ENCODE measurements around the gene APEH. TPM values are rescaled to one million over a fixed set of nuclear protein-coding genes. Genes with fewer than 3 reads are reported as not detected.

The APEH gene
- total RNA-seq, 1 experiment from 2014 or later = 254 TPM

DNA sequence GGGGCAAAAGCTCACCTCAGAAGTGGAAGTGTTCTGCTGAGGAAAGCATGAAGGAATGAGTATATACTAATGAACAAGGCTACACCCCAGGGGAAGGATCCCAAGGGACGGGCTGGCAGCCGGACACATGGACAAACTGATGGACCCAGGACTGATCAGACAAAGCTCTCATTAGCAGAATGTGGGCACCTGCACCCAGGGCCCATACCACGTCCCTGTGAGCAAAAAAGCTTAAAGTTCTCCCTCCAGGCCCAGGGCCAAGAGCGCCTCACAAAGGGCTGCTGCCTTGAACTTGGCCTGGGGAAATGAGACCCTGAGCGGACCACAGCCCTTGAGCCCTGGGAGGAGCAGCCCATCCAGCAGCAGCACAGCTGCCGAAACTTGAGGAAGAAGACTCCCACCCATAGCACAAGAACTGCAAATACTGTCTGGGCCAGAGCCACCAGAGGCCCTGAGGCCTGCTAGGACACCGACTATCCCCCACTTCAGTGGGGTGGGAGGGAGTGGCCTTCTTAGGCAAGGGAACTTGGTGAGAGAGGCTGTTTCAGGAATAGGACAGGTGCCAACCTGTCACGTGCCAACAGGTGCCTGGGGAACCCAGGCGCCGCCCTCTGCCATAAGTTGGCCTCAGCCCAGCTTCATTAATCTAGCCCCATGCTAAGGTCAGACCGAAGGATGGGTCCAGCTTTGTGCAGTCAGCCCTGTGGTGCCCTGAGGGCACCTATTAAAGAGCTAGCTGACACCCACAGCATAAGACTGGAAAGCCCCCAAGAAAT, 51.9 kb downstream of the APEH start:
- no peak for DNase-seq (ENCODE audit: low spot score)

DNA sequence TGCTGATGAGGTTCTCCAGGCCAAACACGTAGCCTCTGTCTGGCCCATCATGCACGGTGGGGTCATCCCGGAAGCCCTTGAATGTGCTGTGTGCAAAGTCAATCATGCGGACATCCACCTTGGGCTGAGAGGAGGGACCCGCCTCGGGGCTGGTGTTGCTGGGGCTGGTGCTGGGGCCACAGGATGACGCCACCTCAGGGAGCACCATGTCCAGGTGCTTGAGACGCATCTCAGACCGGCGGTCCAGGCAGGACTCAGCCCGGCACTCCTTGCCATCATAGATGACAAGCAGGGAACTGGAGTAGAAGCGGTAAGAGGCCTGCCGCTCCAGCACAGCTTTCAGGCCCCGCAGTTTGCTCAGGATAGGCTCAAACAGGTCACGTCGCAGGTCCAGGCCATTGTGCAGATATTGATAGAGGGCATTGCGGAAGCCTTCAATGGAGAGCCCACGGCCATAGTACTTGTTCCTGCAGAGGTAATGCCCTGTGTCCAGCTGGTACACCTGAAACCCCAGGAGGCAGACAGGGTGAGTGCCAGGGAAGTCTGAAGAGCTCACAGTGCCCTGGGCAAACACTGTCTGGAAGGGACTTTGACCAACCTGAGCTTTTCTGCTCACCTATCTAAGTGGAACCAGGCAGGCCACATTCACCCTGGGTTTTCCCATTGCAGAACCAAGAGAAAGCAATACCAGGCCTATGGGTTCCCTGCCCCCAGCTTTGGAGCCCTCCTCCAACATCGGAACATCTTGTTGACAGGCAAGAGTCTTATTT, 53.2 kb downstream of the APEH start:
- no peak for DNase-seq (ENCODE audit: low spot score)

DNA sequence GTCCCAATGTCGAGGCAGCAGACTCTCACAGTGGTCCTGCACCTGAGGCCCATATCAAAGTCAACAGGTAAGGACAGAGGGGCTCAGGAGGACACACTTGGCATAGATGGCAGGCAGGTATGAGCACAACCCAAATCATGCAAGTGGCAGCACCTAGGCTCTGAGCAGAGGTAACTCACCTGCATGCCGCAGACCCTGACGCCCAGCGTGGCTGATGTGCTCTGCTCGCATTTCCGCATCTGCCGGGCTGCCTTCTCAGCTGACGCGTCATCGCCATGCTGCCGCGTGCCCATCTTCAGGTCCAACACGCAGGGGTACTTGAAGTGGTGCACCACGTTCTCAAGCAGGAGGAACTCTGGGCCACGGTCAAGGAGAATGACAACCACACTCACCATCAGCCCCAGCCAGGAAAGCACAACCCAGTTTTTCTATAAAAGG, 53.8 kb downstream of the APEH start:
- no peak for DNase-seq (ENCODE audit: low spot score)

DNA sequence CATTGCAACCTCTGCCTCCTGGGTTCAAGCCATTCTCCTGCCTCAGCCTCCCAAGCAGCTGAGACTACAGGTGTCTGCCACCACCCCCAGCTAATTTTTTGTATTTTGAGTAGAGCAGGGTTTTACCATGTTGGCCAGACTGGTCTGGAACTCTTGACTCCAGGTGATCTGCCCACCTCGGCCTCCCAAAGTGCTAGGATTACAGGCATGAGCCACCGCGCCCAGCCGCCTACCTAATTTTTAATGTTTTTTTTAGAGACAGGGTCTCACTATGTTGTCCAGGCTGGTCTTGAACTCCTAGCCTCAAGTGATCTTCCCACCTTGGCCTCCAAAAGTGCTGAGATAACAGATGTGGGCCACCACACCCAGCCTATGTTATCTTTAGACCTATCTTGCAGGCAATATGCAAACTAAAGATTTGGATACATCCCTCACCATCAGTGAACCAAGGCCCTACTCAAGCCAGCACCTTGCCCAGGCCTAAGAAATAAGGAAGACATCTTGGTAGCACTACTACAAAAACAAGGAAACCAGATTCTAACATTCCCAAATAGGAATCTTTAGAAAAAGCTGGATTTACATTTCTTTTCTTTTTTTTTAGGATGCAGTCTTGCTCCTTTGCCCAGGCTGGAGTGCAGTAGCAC, 55.9 kb downstream of the APEH start:
- DNase-seq (ENCODE audit: low spot score) = no peak

DNA sequence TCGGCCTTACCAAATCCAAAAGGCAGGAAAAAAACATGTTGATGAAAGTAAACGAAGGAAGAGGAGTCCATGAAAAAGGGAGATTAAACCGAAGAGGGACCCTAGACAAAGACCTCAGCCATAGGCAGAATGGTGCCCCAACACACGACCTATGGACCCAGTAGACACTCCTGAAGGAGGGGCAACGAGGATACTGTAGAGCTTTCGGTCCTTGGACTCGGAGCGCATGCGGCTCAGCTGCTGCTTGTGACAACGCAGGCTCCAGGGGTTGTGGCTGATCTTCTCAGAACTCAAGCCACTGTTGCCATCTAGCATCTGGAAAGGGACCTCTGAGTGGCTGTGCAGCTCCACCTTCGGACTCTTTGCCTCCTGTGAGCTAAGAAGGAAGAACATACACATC, 58.4 kb downstream of the APEH start:
- no peak for DNase-seq (ENCODE audit: low spot score)

DNA sequence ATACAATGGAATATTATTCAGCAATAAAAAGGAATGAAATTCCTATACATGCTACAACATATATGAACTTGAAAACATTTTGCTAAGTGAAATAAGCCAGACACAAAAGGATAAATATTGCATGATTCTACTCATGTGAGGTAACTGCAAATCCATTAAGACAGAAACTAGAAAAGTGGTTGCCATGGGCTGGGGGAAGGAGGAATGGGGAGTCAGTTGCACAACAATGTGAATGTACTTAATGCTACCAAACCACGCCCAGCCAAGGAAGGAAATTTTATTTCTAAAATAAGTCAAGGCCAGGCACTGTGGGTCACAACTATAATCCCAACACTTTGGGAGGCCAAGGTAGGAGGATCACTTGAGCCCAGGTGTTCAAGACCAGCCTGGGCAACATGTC, 59.4 kb downstream of the APEH start:
- DNase-seq (ENCODE audit: low spot score) = no peak

Small RNAs within 50 kb of the gene (small RNA-seq; reads per million reads assigned to genes)
- not detected for gene AMIGO3

Other genes with a start within 250 kb of the APEH start
- 2.5 and 8.2 TPM in 2 replicates for gene NICN1, start 245.0 kb upstream of the APEH start, total RNA-seq (2014; rRNA removed; shearing (Covaris generic))
- gene DAG1, start 204.1 kb upstream of the APEH start, total RNA-seq (2014; rRNA removed; shearing (Covaris generic)) = 64.2 and 72.9 TPM in 2 replicates
- gene BSN, start 119.9 kb upstream of the APEH start, total RNA-seq (2014; rRNA removed; shearing (Covaris generic)) = not detected in 2 replicates
- 2.2 and 3.3 TPM in 2 replicates for gene MST1, start 15.1 kb downstream of the APEH start, total RNA-seq (2014; rRNA removed; shearing (Covaris generic))
- gene RNF123, start 15.2 kb downstream of the APEH start, total RNA-seq (2014; rRNA removed; shearing (Covaris generic)) = 22.4 and 24.3 TPM in 2 replicates
- 2.0 and 2.7 TPM in 2 replicates for gene AMIGO3, start 45.3 kb downstream of the APEH start, total RNA-seq (2014; rRNA removed; shearing (Covaris generic))
- 40.0 and 45.1 TPM in 2 replicates for gene GMPPB, start 49.6 kb downstream of the APEH start, total RNA-seq (2014; rRNA removed; shearing (Covaris generic))
- gene IP6K1, start 112.2 kb downstream of the APEH start, total RNA-seq (2014; rRNA removed; shearing (Covaris generic)) = 24.3 and 38.3 TPM in 2 replicates
- 0.15 and 0.34 TPM in 2 replicates for gene CDHR4, start 125.5 kb downstream of the APEH start, total RNA-seq (2014; rRNA removed; shearing (Covaris generic))
- 0.15 TPM in 1 of 2 replicates, not detected in the other for gene INKA1, start 128.9 kb downstream of the APEH start, total RNA-seq (2014; rRNA removed; shearing (Covaris generic))
- 5.1 and 6.1 TPM in 2 replicates for gene UBA7, start 139.6 kb downstream of the APEH start, total RNA-seq (2014; rRNA removed; shearing (Covaris generic))
- gene TRAIP, start 182.2 kb downstream of the APEH start, total RNA-seq (2014; rRNA removed; shearing (Covaris generic)) = 10.3 and 12.8 TPM in 2 replicates
- not detected in 2 replicates for gene CAMKV, start 195.6 kb downstream of the APEH start, total RNA-seq (2014; rRNA removed; shearing (Covaris generic))
- 60.3 and 64.4 TPM in 2 replicates for gene MST1R, start 229.5 kb downstream of the APEH start, total RNA-seq (2014; rRNA removed; shearing (Covaris generic))

All from HT-29 (cell line).